K562 (cell line): ENCODE results near the gene TAL1. TPM values are rescaled to one million over a fixed set of nuclear protein-coding genes. Genes with fewer than 3 reads are reported as not detected.

ENCODE experiments used
- ARID1B ChIP-seq: fragments of 450-650 bp; IDR thresholded peaks from 2 replicates; pipeline ENCODE4 v1.6.1; 2016; ENCODE audit warnings: antibody characterized with exemption, mild to moderate bottlenecking, inconsistent platforms
- ARID2 ChIP-seq: fragments of 450-650 bp; IDR thresholded peaks from 2 replicates; pipeline ENCODE4 v1.6.1; 2017; ENCODE audit warnings: antibody characterized with exemption, mild to moderate bottlenecking
- ATF1 ChIP-seq, 2 experiments: fragments of 450-650 bp in 1 of 2; IDR thresholded peaks; 2 replicates each; pipeline ENCODE4 v1.6.1; 2016; ENCODE audit warnings: missing compliant biosample characterization in 1 of 2, missing genetic modification characterization in 1 of 2
- BDP1 ChIP-seq: IDR thresholded peaks from 3 replicates; pipeline ENCODE4 v1.6.1; 2011; ENCODE audit not compliant: insufficient read length, insufficient read depth
- CHD1 ChIP-seq: fragments of 200-600 bp; sonication (generic); IDR thresholded peaks from one replicate; pipeline ENCODE4 v1.6.1; 2012; ENCODE audit warnings: mild to moderate bottlenecking, moderate library complexity, low read length, inconsistent platforms
- DIDO1 ChIP-seq: fragments of 450-650 bp; IDR thresholded peaks from 2 replicates; pipeline ENCODE4 v1.6.1; 2016; ENCODE audit warnings: low read depth, missing biosample characterization, missing genetic modification characterization
- FIP1L1 ChIP-seq: fragments of 200-400 bp; formaldehyde crosslinking; IDR thresholded peaks from 2 replicates; pipeline ENCODE4 v1.6.1; 2018; ENCODE audit warnings: mild to moderate bottlenecking, low read depth, low read length; ENCODE audit not compliant: poor library complexity, severe bottlenecking
- FOXK2 ChIP-seq, 2 experiments: fragments of 450-650 bp; IDR thresholded peaks in 1 of 2; conservative IDR thresholded peaks in 1 of 2; 2 replicates each; pipeline ENCODE4 v1.6.1; 2016; ENCODE audit warnings: low read depth in 2 of 2, mild to moderate bottlenecking in 1 of 2
- ID3 ChIP-seq, 2 experiments: fragments of 250-450 bp in 1 of 2; fragments of 450-650 bp in 1 of 2; sonication (Bioruptor Pico) in 1 of 2; IDR thresholded peaks; 2 replicates each; pipeline versions ENCODE4 v1.6.1 to v1.8.0; 2016 to 2021; ENCODE audit warnings: mild to moderate bottlenecking in 2 of 2, moderate library complexity in 2 of 2, missing compliant biosample characterization in 1 of 2, missing genetic modification characterization in 1 of 2
- NCOA2 ChIP-seq, 2 experiments: fragments of 450-650 bp; IDR thresholded peaks; 2 replicates each; pipeline ENCODE4 v1.6.1; 2018; ENCODE audit warnings: mild to moderate bottlenecking in 2 of 2, moderate library complexity in 1 of 2; ENCODE audit not compliant: partially characterized antibody in 2 of 2
- NONO ChIP-seq, 2 experiments: fragments of 200-400 bp in 1 of 2; fragments of 450-650 bp in 1 of 2; formaldehyde crosslinking in 1 of 2; IDR thresholded peaks; 2 replicates each; pipeline ENCODE4 v1.6.1; 2017; ENCODE audit warnings: low read depth in 2 of 2, mild to moderate bottlenecking in 2 of 2, moderate library complexity in 2 of 2, low read length in 1 of 2
- NR2C1 ChIP-seq, 2 experiments: fragments of 450-650 bp; IDR thresholded peaks; 2 replicates each; pipeline ENCODE4 v1.6.1; 2017; ENCODE audit warnings: mild to moderate bottlenecking in 2 of 2, antibody characterized with exemption in 1 of 2, inconsistent platforms in 1 of 2, missing compliant biosample characterization in 1 of 2, missing genetic modification characterization in 1 of 2
- RB1 ChIP-seq: fragments of 450-650 bp; IDR thresholded peaks from 2 replicates; pipeline ENCODE4 v1.6.1; 2017; ENCODE audit warnings: low read depth, mild to moderate bottlenecking
- SMC3 ChIP-seq: conservative IDR thresholded peaks from 2 replicates; pipeline ENCODE4 v1.6.1; 2011; ENCODE audit warnings: low read depth, low read length, improper control_type of control experiment; ENCODE audit not compliant: insufficient read depth
- SRF ChIP-seq, 2 experiments: fragments of 250-450, 450-650 bp in 1 of 2; sonication (Bioruptor Pico) in 1 of 2; sonication (generic) in 1 of 2; formaldehyde crosslinking; IDR thresholded peaks; 2 replicates each; pipeline versions ENCODE4 v1.5.0 to v1.5.1; 2020 to 2022; ENCODE audit warnings: mild to moderate bottlenecking in 1 of 2, missing genetic modification reagents in 1 of 2
- ZNF175 ChIP-seq: fragments of 200-800 bp; sonication (Bioruptor generic); IDR thresholded peaks from 2 replicates; pipeline ENCODE4 v1.6.1; 2016; ENCODE audit warnings: low read depth, mild to moderate bottlenecking, missing genetic modification characterization, missing compliant biosample characterization
- ZNF444 ChIP-seq: fragments of 250-450 bp; sonication (Bioruptor Pico); IDR thresholded peaks from 2 replicates; pipeline ENCODE4 v1.4.0; 2020; ENCODE audit warnings: mild to moderate bottlenecking, moderate library complexity
- ZNF551 ChIP-seq: fragments of 250-450 bp; sonication (Bioruptor Pico); IDR thresholded peaks from 2 replicates; pipeline ENCODE4 v1.5.0; 2021; ENCODE audit warnings: mild to moderate bottlenecking, moderate library complexity
- polyA plus RNA-seq, 8 experiments: library from polyadenylated mRNA; depleted of rRNA in 4 of 8; stranded (reverse) in 5 of 8; unstranded in 3 of 8; fragments of >200 nt; fragmentation: Nextera tagmentation in 2 of 8; fragmentation: Illumina TruSeq in 1 of 8; extraction: Ambion mirVana in 2 of 8; extraction: Trizol in 1 of 8; gene quantifications; 2 replicates each; pipeline versions ENCODE4 v1.2.1 to v1.2.3, GENCODE V29; 2011 to 2014; ENCODE audit warnings: inconsistent platforms in 1 of 8, missing spikeins in 1 of 8
- total RNA-seq, 7 experiments: library from RNA; depleted of rRNA in 6 of 7; stranded (reverse); fragments of >200 nt in 6 of 7; fragmentation: Illumina TruSeq in 2 of 7; extraction: Trizol in 2 of 7; gene quantifications; 2 replicates each; pipeline versions ENCODE4 v1.2.1 to v1.2.3, GENCODE V29; 2011 to 2021; ENCODE audit warnings: low replicate concordance in 1 of 7
- TF ChIP-seq, protein P1 (sequence below): IDR thresholded peaks from 2 replicates; pipeline ENCODE4 v1.6.1; 2012; ENCODE audit warnings: low read depth, low read length, improper control_type of control experiment, borderline replicate concordance
- TF ChIP-seq, protein P2 (sequence below), 2 experiments: IDR thresholded peaks in 1 of 2; conservative IDR thresholded peaks in 1 of 2; 2 replicates each; pipeline ENCODE4 v1.6.1; 2016; ENCODE audit warnings: low read depth in 2 of 2, mild to moderate bottlenecking in 1 of 2, missing compliant biosample characterization in 1 of 2, missing genetic modification characterization in 1 of 2, moderate library complexity in 1 of 2
- TF ChIP-seq, protein P3 (sequence below): fragments of 200-800 bp; sonication (Bioruptor generic); IDR thresholded peaks from 2 replicates; pipeline ENCODE4 v1.6.1; 2017; ENCODE audit warnings: missing genetic modification characterization, missing compliant biosample characterization

Gene TAL1
- total and polyA plus RNA-seq, 9 of the 15 experiments (the other 6 are each of a cell fraction or from before 2014, with no cell fraction given), result 18.5 to 106 (median 59.7) TPM

GRCh38 chr1:47233186-47233585, 1.2 kb upstream of the TAL1 start (continued):
- TF ChIP-seq BDP1 (no peak), SRF (CRISPR knock-in tag; IDR thresholded peaks at IDR 0.05) (no peak), NONO (IDR thresholded peaks at IDR 0.05; ENCODE audit: low read depth in 2 of 2, low read length in 1 of 2) (no peak), ARID2 (no peak), ZNF444 (CRISPR knock-in tag) (no peak), FOXK2 (conservative IDR thresholded peaks at IDR 0.05 in 1 of 2, IDR thresholded peaks at IDR 0.05 in 1 of 2; ENCODE audit: low read depth in 2 of 2) (no peak), ID3 (CRISPR knock-in tag; IDR thresholded peaks at IDR 0.05) (no peak), ID3 (tag; IDR thresholded peaks at IDR 0.05) (peak; percentile 71; the same call in 1 of the 2 replicates), SMC3 (no peak), NCOA2 (IDR thresholded peaks at IDR 0.05; ENCODE audit: partially characterized antibody in 2 of 2) (no peak), NR2C1 (IDR thresholded peaks at IDR 0.05) (no peak), NR2C1 (tag; IDR thresholded peaks at IDR 0.05) (no peak), RB1 (0 out of 2 replicates have a peak, but pooled peaks have one; percentile 26), CHD1 (no peak), FIP1L1 (no peak), ZNF551 (no peak), ARID1B (no peak), ATF1 (CRISPR knock-in tag; IDR thresholded peaks at IDR 0.05) (no peak), ATF1 (tag; IDR thresholded peaks at IDR 0.05) (peak; percentile 85), ZNF175 (CRISPR knock-in tag) (0 out of 2 replicates have a peak, but pooled peaks have one; percentile 32), DIDO1 (no peak)
- TF ChIP-seq, protein P1, sequence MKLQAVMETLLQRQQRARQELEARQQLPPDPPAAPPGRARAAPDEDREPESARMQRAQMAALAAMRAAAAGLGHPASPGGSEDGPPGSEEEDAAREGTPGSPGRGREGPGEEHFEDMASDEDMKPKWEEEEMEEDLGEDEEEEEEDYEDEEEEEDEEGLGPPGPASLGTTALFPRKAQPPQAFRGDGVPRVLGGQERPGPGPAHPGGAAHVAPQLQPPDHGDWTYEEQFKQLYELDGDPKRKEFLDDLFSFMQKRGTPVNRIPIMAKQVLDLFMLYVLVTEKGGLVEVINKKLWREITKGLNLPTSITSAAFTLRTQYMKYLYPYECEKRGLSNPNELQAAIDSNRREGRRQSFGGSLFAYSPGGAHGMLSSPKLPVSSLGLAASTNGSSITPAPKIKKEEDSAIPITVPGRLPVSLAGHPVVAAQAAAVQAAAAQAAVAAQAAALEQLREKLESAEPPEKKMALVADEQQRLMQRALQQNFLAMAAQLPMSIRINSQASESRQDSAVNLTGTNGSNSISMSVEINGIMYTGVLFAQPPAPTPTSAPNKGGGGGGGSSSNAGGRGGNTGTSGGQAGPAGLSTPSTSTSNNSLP, result no peak
- TF ChIP-seq, protein P2, sequence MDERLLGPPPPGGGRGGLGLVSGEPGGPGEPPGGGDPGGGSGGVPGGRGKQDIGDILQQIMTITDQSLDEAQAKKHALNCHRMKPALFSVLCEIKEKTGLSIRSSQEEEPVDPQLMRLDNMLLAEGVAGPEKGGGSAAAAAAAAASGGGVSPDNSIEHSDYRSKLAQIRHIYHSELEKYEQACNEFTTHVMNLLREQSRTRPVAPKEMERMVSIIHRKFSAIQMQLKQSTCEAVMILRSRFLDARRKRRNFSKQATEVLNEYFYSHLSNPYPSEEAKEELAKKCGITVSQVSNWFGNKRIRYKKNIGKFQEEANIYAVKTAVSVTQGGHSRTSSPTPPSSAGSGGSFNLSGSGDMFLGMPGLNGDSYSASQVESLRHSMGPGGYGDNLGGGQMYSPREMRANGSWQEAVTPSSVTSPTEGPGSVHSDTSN (CRISPR knock-in tag; IDR thresholded peaks at IDR 0.05; ENCODE audit: low read depth), result no peak
- TF ChIP-seq, protein P2 (tag; conservative IDR thresholded peaks at IDR 0.05; ENCODE audit: low read depth), result no peak
- TF ChIP-seq, protein P3, sequence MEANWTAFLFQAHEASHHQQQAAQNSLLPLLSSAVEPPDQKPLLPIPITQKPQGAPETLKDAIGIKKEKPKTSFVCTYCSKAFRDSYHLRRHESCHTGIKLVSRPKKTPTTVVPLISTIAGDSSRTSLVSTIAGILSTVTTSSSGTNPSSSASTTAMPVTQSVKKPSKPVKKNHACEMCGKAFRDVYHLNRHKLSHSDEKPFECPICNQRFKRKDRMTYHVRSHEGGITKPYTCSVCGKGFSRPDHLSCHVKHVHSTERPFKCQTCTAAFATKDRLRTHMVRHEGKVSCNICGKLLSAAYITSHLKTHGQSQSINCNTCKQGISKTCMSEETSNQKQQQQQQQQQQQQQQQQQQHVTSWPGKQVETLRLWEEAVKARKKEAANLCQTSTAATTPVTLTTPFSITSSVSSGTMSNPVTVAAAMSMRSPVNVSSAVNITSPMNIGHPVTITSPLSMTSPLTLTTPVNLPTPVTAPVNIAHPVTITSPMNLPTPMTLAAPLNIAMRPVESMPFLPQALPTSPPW, result no peak
